Breast epithelium (tissue), 4 donors: ENCODE measurements around the gene TMEM221. TPM values are rescaled to one million over a fixed set of nuclear protein-coding genes. Genes with fewer than 3 reads are reported as not detected.
A peak's percentile ranks its signal among the peaks of the same experiment; 100 is the strongest.

ENCODE experiments used
- DNase-seq, 2 donors: peaks; one replicate each; pipeline ENCODE4 v3.0.0-alpha.2; 2019; ENCODE audit warnings: low spot score in 2 of 2
- H3K27ac ChIP-seq, 2 donors: fragments of 200-600 bp; sonication (generic) in 1 of 2; one replicate each; pipeline ENCODE4 v1.5.1; 2016 to 2019; ENCODE audit warnings: mild to moderate bottlenecking in 1 of 2
- H3K27me3 ChIP-seq, 2 donors: fragments of 200-600 bp; sonication (generic) in 1 of 2; one replicate each; pipeline versions ENCODE4 v1.5.1 to v1.6.0; 2017 to 2019; ENCODE audit warnings: control low read depth in 1 of 2, mild to moderate bottlenecking in 1 of 2
- H3K36me3 ChIP-seq: fragments of 200-600 bp; one replicate; pipeline ENCODE4 v1.5.1; 2019
- H3K4me1 ChIP-seq, 2 donors: fragments of 200-600 bp; sonication (generic); one replicate each; pipeline ENCODE4 v1.5.1; 2016 to 2019; ENCODE audit warnings: control low read depth in 1 of 2
- H3K4me3 ChIP-seq, 3 donors: fragments of 200-600 bp; sonication (generic); 1 replicate in 2 of 3; 2 replicates in 1 of 3; pipeline ENCODE4 v1.5.1; 2016 to 2019; ENCODE audit warnings: mild to moderate bottlenecking in 3 of 3, moderate library complexity in 2 of 3
- H3K9me3 ChIP-seq, 2 donors: fragments of 200-600 bp; sonication (generic) in 1 of 2; one replicate each; pipeline ENCODE4 v1.5.1; 2016 to 2019; ENCODE audit warnings: control low read depth in 1 of 2
- POLR2A ChIP-seq: fragments of 450-650 bp; IDR thresholded peaks from one replicate; pipeline ENCODE4 v1.6.1; 2016; ENCODE audit warnings: antibody characterized with exemption, mild to moderate bottlenecking, moderate library complexity
- POLR2AphosphoS5 ChIP-seq, 3 donors: sonication (generic); formaldehyde crosslinking; IDR thresholded peaks; one replicate each; pipeline ENCODE4 v1.6.1; 2017; ENCODE audit warnings: antibody characterized with exemption in 3 of 3
- intact Hi-C: fragments of 100-400 bp; cut with DNase I; formaldehyde crosslinking; loops from one replicate; pipeline ENCODE4 v1.15.1; 2023; ENCODE audit warnings: low total_unique reads
- total RNA-seq, 3 donors: library from RNA; depleted of rRNA; stranded (reverse); fragments of >200 nt; gene quantifications; one replicate each; pipeline ENCODE4 v1.1.0, GENCODE V29; 2016
- TF ChIP-seq, protein P1 (sequence below), 3 donors: fragments of 450-650 bp; IDR thresholded peaks; one replicate each; pipeline ENCODE4 v1.5.1; 2016 to 2017; ENCODE audit warnings: antibody characterized with exemption in 3 of 3, mild to moderate bottlenecking in 3 of 3, moderate library complexity in 3 of 3

Gene TMEM221
- total RNA-seq, 3 donors from 2014 or later: 0.33 to 0.73 (median 0.64) TPM

DNA sequence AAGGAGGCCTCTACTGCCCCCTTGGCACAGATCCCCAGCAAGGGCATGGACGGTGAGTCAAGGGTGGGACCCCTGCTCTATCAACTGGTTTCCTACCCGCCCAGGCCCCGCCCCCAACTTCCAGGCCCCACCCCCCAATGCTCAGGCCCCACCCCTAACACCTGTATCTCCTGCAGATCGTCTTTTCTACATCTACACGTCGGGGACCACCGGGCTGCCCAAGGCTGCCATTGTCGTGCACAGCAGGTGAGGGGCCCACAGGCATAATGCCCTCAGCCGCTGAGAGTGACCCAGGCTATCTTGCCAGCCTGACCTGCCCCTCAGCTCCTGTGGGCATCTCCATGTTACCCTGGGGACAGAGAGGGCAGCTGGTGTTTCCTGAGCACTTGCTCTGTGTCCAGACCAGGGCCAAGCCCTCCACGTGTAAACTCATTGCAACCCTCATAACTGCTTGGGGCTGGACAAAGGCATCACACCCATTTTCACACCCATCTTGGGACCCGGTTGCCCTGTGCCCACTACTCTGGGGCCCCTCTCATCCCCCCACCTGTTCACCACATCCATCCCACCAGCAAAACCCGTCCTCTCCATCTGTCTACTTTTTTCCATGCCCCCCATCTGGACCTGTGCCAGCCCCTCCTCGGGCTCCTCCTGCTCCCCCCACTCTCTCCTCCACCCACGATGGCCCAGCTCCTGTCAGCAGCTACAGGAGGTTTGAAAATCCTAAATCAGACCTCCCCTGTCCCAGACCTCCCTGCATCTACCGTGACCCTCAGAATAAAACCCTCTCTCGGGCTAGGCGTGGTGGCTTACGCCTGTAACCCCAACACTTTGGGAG lies 39.0 kb upstream of the TMEM221 start:
- DNase-seq: no peak
- Histone ChIP-seq H3K27ac (peak overlapping the region; percentile 48 to 49), H3K9me3 (no peaks in the 10 kb centered on the region), H3K36me3 (no peaks in the 10 kb centered on the region), H3K27me3 (no peaks in the 10 kb centered on the region), H3K4me3 (no peak overlapping the region), H3K4me1 (no peaks in the 10 kb centered on the region)
- intact Hi-C loops: no loop called here
- TF ChIP-seq, protein P1, sequence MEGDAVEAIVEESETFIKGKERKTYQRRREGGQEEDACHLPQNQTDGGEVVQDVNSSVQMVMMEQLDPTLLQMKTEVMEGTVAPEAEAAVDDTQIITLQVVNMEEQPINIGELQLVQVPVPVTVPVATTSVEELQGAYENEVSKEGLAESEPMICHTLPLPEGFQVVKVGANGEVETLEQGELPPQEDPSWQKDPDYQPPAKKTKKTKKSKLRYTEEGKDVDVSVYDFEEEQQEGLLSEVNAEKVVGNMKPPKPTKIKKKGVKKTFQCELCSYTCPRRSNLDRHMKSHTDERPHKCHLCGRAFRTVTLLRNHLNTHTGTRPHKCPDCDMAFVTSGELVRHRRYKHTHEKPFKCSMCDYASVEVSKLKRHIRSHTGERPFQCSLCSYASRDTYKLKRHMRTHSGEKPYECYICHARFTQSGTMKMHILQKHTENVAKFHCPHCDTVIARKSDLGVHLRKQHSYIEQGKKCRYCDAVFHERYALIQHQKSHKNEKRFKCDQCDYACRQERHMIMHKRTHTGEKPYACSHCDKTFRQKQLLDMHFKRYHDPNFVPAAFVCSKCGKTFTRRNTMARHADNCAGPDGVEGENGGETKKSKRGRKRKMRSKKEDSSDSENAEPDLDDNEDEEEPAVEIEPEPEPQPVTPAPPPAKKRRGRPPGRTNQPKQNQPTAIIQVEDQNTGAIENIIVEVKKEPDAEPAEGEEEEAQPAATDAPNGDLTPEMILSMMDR (IDR thresholded peaks at IDR 0.05): no peak
- no peak for TF ChIP-seq POLR2A
- TF ChIP-seq POLR2AphosphoS5 (IDR thresholded peaks at IDR 0.05): no peak

DNA sequence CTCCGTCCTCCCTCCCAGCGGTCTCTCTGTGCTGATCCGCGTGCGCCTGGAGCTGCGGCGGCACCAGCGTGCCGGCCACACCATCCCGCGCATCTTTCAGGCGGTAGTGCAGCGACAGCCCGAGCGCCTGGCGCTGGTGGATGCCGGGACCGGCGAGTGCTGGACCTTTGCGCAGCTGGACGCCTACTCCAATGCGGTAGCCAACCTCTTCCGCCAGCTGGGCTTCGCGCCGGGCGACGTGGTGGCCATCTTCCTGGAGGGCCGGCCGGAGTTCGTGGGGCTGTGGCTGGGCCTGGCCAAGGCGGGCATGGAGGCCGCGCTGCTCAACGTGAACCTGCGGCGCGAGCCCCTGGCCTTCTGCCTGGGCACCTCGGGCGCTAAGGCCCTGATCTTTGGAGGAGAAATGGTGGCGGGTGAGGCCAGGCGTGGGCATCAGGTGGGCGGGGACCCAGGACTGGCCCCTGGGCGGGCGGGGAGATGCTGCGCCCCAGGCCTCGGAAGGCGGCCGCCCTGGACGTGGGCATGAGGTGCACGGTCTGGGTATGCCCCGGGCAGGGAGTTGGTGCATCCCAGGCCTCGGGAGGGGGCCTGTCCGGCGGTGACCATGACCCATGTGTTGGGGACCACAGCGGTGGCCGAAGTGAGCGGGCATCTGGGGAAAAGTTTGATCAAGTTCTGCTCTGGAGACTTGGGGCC lies 38.2 kb upstream of the TMEM221 start:
- H3K36me3 ChIP-seq: no peaks in the 10 kb centered on the region
- intact Hi-C loops: no loop called here
- H3K9me3 ChIP-seq: no peaks in the 10 kb centered on the region
- H3K4me1 ChIP-seq: peaks cover 0 to 1% of the 10 kb centered on the region in 2 donors
- H3K27ac ChIP-seq: no peak overlapping the region
- H3K4me3 ChIP-seq: no peak overlapping the region
- DNase-seq: no peak
- H3K27me3 ChIP-seq: no peaks in the 10 kb centered on the region
- TF ChIP-seq POLR2AphosphoS5 (IDR thresholded peaks at IDR 0.05) (no peak), POLR2A (no peak)
- TF ChIP-seq, protein P1 (IDR thresholded peaks at IDR 0.05): no peak

DNA sequence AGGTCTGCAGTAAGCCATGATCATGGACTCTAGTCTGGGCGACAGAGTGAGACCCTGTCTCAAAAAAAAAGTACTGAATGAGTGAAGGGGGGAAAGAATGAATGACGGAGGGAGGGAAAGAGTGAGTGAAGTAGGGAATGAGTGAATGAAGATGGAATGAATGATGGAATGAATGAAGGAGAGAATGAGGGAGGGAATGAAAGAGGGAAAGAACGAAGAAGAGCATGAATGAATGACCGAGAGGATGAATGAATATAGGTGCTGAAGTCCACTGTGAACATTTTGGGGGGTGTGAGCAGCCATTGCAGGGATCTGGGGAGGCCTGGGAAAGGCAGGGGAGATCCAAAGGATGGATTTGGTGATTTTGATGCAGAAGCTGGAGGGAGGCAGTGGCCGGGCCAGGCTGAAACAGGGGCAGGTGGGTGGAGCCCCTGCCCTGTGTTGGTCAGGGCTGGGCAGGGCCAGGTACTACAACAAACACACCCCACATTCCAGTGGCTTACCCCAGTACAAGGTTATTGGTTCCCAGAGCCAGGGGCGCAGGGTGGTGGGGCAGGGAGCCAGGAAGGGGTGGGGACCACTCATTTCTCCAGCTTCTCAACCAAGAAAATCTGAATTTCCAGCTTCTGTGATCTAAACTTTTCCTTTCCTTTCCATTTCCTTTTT lies 36.2 kb upstream of the TMEM221 start:
- DNase-seq: no peak
- Histone ChIP-seq H3K36me3 (no peaks in the 10 kb centered on the region), H3K27me3 (no peaks in the 10 kb centered on the region), H3K9me3 (no peaks in the 10 kb centered on the region), H3K27ac (no peak overlapping the region), H3K4me1 (peaks cover 0 to 5% of the 10 kb centered on the region in 2 donors), H3K4me3 (no peak overlapping the region)
- TF ChIP-seq POLR2AphosphoS5 (IDR thresholded peaks at IDR 0.05) (no peak), POLR2A (no peak)
- TF ChIP-seq, protein P1 (IDR thresholded peaks at IDR 0.05): no peak
- intact Hi-C loops: no loop called here

DNA sequence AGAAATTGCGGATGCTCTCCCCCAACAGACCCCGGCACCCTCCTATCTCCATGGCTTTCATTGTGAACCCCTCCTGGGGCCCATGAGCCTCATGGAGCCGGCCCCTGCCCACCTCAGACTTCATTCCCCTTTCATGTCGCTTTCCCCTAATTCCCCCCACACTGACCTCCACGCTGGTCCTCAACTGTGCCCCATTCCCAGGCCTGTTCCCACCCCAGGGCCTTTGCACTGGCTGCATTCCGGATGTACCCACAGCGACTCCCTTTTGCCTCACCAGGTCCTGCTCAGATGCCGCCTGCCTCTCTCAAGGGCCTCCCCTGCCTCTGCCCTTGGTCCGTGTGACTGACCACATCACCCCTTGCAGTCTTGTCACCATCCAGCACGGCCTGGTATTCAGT lies 35.1 kb upstream of the TMEM221 start:
- Histone ChIP-seq H3K27ac (no peak overlapping the region), H3K9me3 (no peaks in the 10 kb centered on the region), H3K4me1 (peaks cover 0 to 5% of the 10 kb centered on the region in 2 donors), H3K27me3 (no peaks in the 10 kb centered on the region), H3K36me3 (no peaks in the 10 kb centered on the region), H3K4me3 (no peak overlapping the region)
- no peak for DNase-seq
- TF ChIP-seq POLR2AphosphoS5 (IDR thresholded peaks at IDR 0.05) (no peak), POLR2A (no peak)
- TF ChIP-seq, protein P1 (IDR thresholded peaks at IDR 0.05): no peak
- intact Hi-C loops: no loop called here
